Hepatocyte (in vitro differentiated cells): Measurements from ENCODE around the gene MAP3K8. TPM values are rescaled to one million over a fixed set of nuclear protein-coding genes. Genes with fewer than 3 reads are reported as not detected.

Experiments
- DNase-seq: peaks from one replicate; pipeline ENCODE4 v3.0.0-alpha.2; 2016; ENCODE audit warnings: low spot score
- H2AFZ ChIP-seq: fragments of 200-600 bp; sonication (generic); 2 replicates; pipeline ENCODE4 v1.6.0; 2016; ENCODE audit warnings: antibody characterized with exemption, mild to moderate bottlenecking
- H3K27ac ChIP-seq: fragments of 200-600 bp; sonication (generic); 2 replicates; pipeline ENCODE4 v1.5.1; 2016; ENCODE audit warnings: mild to moderate bottlenecking
- H3K27me3 ChIP-seq: fragments of 200-600 bp; sonication (generic); 2 replicates; pipeline ENCODE4 v1.6.1; 2016
- H3K36me3 ChIP-seq: fragments of 200-600 bp; sonication (generic); replicated peaks from 2 replicates; pipeline ENCODE4 v1.5.1; 2016; ENCODE audit warnings: low read depth; ENCODE audit not compliant: insufficient read depth
- H3K4me1 ChIP-seq: fragments of 200-600 bp; sonication (generic); 2 replicates; pipeline ENCODE4 v1.5.1; 2016; ENCODE audit warnings: mild to moderate bottlenecking, moderate library complexity; ENCODE audit not compliant: insufficient read depth
- H3K4me2 ChIP-seq: fragments of 200-600 bp; sonication (generic); 2 replicates; pipeline ENCODE4 v1.6.0; 2016
- H3K4me3 ChIP-seq: fragments of 200-600 bp; sonication (generic); 2 replicates; pipeline ENCODE4 v1.5.1; 2016; ENCODE audit warnings: mild to moderate bottlenecking
- H3K79me2 ChIP-seq: fragments of 200-600 bp; sonication (generic); 2 replicates; pipeline ENCODE4 v1.6.0; 2017; ENCODE audit warnings: mild to moderate bottlenecking
- H3K9me2 ChIP-seq: fragments of 200-600 bp; sonication (generic); replicated peaks from 2 replicates; pipeline ENCODE4 v1.6.0; 2017; ENCODE audit warnings: mild to moderate bottlenecking; ENCODE audit not compliant: insufficient read depth
- H3K9me3 ChIP-seq: fragments of 200-600 bp; sonication (generic); 2 replicates; pipeline ENCODE4 v1.5.1; 2016; ENCODE audit warnings: low read depth, mild to moderate bottlenecking
- H4K20me1 ChIP-seq: fragments of 200-600 bp; sonication (generic); 2 replicates; pipeline ENCODE4 v1.6.0; 2016; ENCODE audit warnings: mild to moderate bottlenecking; ENCODE audit not compliant: insufficient read depth, poor library complexity, severe bottlenecking
- EZH2 ChIP-seq: fragments of 200-600 bp; sonication (generic); IDR thresholded peaks from 2 replicates; pipeline ENCODE4 v1.6.1; 2016; ENCODE audit warnings: antibody characterized with exemption, mild to moderate bottlenecking, borderline replicate concordance
- EZH2phosphoT487 ChIP-seq: fragments of 200-600 bp; sonication (generic); IDR thresholded peaks from one replicate; pipeline ENCODE4 v1.6.1; 2018; ENCODE audit warnings: antibody characterized with exemption, mild to moderate bottlenecking, low read depth, moderate library complexity; ENCODE audit not compliant: unreplicated experiment, severe bottlenecking
- WGBS: methylation state at CpG from one replicate; pipeline ENCODE4 v1.1.6; 2016; ENCODE audit warnings: low lambda C conversion rate; ENCODE audit errors: missing lambda C conversion rate; 5-methylcytosine and 5-hydroxymethylcytosine counted together
- polyA plus RNA-seq: library from polyadenylated mRNA; unstranded; fragments of >200 nt; fragmentation: Nextera tagmentation; extraction: Ambion mirVana; gene quantifications from 2 replicates; pipeline ENCODE4 v1.2.1, GENCODE V29; 2016
- total RNA-seq: library from RNA; depleted of rRNA; stranded (reverse); fragments of >200 nt; gene quantifications from 2 replicates; pipeline ENCODE4 v1.2.3, GENCODE V29; 2014
- TF ChIP-seq, protein P1 (sequence below): fragments of 200-600 bp; sonication (generic); IDR thresholded peaks from 2 replicates; pipeline ENCODE4 v1.5.1; 2016; ENCODE audit warnings: antibody characterized with exemption, mild to moderate bottlenecking; ENCODE audit not compliant: poor library complexity

The MAP3K8 gene
- total and polyA plus RNA-seq, 2 experiments from 2014 or later, result 23.0 to 40.0 TPM

DNA sequence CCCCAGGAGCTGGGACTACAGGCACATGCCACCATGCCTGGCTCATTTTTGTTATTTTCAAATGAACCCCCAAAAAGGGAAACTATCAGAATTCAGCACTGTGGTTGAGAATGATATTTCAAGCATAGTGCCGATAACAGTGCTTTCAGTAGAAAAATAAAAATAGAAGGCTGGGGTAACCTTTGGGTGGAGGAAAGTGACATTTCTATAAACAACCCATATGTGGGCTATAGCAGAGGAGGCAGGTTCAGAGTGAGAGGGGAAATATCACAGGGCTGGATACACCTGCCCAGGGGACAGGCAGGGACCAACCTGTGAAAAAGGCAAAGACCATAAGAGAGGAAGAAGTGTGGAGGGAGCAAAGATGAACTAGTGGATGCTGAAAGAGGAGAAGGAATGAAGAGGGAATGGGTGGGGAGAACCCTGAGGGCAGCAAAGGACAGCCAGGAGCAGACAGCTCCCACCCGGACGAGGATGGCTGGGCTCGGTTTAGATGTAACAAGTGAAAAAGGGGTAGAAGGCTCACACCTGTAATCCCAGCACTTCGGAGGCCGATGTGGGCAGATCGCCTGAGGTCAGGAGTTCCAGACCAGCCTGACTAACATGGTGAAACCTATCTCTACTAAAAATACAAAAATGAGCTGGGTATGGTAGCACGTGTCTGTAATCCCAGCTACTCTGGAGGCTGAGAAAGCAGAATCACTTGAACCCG lies 56.5 kb downstream of the MAP3K8 start:
- Histone ChIP-seq H3K79me2 (no peaks in the 10 kb centered on the region), H3K4me2 (no peak overlapping the region), H4K20me1 (no peaks in the 10 kb centered on the region), H3K4me3 (no peak overlapping the region), H3K27ac (no peak overlapping the region), H3K27me3 (no peaks in the 10 kb centered on the region), H3K9me3 (no peaks in the 10 kb centered on the region), H3K4me1 (no peaks in the 10 kb centered on the region), H3K9me2 (no peaks in the 10 kb centered on the region), H3K36me3 (no peaks in the 10 kb centered on the region), H2AFZ (no peak overlapping the region)
- no peak for DNase-seq
- 83% methylated on average over 9 of the region's 9 CpGs for WGBS
- TF ChIP-seq EZH2phosphoT487, result no peak
- TF ChIP-seq EZH2, result no peak
- TF ChIP-seq, protein P1, sequence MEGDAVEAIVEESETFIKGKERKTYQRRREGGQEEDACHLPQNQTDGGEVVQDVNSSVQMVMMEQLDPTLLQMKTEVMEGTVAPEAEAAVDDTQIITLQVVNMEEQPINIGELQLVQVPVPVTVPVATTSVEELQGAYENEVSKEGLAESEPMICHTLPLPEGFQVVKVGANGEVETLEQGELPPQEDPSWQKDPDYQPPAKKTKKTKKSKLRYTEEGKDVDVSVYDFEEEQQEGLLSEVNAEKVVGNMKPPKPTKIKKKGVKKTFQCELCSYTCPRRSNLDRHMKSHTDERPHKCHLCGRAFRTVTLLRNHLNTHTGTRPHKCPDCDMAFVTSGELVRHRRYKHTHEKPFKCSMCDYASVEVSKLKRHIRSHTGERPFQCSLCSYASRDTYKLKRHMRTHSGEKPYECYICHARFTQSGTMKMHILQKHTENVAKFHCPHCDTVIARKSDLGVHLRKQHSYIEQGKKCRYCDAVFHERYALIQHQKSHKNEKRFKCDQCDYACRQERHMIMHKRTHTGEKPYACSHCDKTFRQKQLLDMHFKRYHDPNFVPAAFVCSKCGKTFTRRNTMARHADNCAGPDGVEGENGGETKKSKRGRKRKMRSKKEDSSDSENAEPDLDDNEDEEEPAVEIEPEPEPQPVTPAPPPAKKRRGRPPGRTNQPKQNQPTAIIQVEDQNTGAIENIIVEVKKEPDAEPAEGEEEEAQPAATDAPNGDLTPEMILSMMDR, result no peak

DNA sequence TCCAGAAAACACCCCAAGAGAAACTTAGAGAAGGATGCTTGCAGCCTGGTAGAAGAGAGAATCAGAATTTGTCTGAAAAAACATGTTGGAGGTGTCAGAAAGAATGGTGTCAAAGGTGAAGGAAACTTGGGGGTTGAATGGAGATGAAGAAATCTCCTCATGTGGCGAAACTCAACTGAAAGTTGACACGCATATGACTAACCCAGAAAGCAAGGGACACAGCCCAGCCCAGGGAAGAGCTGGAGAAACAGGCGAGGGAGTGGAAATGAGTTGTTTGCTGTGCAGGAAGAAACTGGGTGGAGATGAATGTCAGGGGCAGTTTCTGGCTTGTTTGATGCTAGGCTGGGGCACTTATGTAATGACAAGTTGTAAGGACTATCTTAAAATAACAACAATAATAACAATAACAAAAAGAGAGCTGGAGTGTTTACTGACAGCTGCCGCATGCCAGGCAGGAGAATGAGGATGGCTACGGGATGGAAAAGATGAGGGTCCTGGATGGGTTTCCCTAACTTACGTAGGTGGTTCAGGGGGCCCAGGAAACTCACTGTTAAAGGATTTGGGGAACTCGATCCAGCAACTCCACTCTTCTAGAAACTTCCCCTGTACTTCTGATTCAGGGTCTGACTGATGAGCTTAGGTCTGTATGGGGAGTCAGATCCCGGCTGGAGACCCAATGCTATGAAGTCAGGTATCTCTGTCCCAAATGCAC lies 57.4 kb downstream of the MAP3K8 start:
- H4K20me1 ChIP-seq, result no peaks in the 10 kb centered on the region
- no peak overlapping the region for H3K4me2 ChIP-seq
- H3K27me3 ChIP-seq, result no peaks in the 10 kb centered on the region
- H3K4me1 ChIP-seq, result no peaks in the 10 kb centered on the region
- 79% methylated on average over 8 of the region's 8 CpGs for WGBS
- no peak for DNase-seq
- no peak for TF ChIP-seq EZH2phosphoT487
- TF ChIP-seq EZH2, result no peak
- TF ChIP-seq, protein P1, result no peak
- H3K4me3 ChIP-seq, result no peak overlapping the region
- H3K27ac ChIP-seq, result no peak overlapping the region
- H3K9me3 ChIP-seq, result no peaks in the 10 kb centered on the region
- no peaks in the 10 kb centered on the region for H3K79me2 ChIP-seq
- H2AFZ ChIP-seq, result no peak overlapping the region
- no peaks in the 10 kb centered on the region for H3K36me3 ChIP-seq
- H3K9me2 ChIP-seq, result no peaks in the 10 kb centered on the region

DNA sequence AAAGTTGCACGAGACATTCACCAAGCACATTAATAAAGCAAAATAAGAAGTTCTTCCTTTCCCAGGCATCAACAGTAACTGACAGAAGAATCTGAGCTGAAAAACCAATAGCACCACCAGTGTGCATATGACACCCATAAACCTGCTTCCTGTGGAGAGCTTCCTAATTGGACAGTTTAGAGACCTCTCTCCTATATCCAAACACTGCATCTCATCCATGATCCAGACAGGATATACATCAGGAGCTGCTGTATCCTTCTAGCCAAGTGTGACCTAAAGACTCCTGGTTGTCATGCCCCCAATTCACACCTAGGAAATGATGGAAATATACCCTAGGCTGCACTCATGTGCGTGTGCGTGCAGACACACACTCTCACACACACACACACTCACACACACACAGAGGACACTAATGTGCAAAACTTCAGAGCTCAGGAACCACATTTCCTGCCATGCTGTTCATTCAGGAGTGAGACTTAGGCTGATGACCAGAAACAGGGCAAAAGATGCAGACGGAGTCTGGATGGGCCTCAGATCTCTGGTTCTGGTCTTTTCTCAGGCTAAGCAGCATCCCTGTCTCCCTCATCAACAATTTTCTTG lies 58.0 kb downstream of the MAP3K8 start:
- Histone ChIP-seq H3K4me3 (no peak overlapping the region), H3K4me1 (no peaks in the 10 kb centered on the region), H3K9me2 (no peaks in the 10 kb centered on the region), H2AFZ (no peak overlapping the region), H3K27ac (no peak overlapping the region), H4K20me1 (no peaks in the 10 kb centered on the region), H3K9me3 (no peaks in the 10 kb centered on the region), H3K36me3 (no peaks in the 10 kb centered on the region), H3K27me3 (no peaks in the 10 kb centered on the region), H3K79me2 (no peaks in the 10 kb centered on the region), H3K4me2 (no peak overlapping the region)
- DNase-seq, result no peak
- WGBS, result 96% methylated on average over 4 of the region's 4 CpGs
- TF ChIP-seq EZH2phosphoT487 (no peak), EZH2 (no peak)
- TF ChIP-seq, protein P1, result no peak
